Vagina (tissue), 2 donors: ENCODE results near the gene CAMTA2.

Experiments
- CTCF ChIP-seq, 3 experiments: fragments of 450-650 bp in 2 of 3; fragments of 200-600 bp in 1 of 3; sonication (generic) in 1 of 3; IDR thresholded peaks; one replicate each; pipeline ENCODE4 v1.5.1; 2017 to 2019; ENCODE audit warnings: antibody characterized with exemption in 3 of 3, mild to moderate bottlenecking in 2 of 3, moderate library complexity in 2 of 3
- POLR2A ChIP-seq, 2 donors: fragments of 450-650 bp; IDR thresholded peaks; one replicate each; pipeline ENCODE4 v1.6.1; 2017; ENCODE audit warnings: antibody characterized with exemption in 2 of 2, mild to moderate bottlenecking in 2 of 2, moderate library complexity in 2 of 2

- no peak for TF ChIP-seq CTCF (IDR thresholded peaks at IDR 0.05)
- TF ChIP-seq POLR2A (IDR thresholded peaks at IDR 0.05), result no peak
These were observed 12.8 kb upstream of the CAMTA2 start for GRCh38 chr17:5000237-5000639.
